NT2/D1 (cell line): ENCODE data around the gene TEX55.

Experiments
- SUZ12 ChIP-seq: IDR thresholded peaks from 2 replicates; pipeline ENCODE4 v1.6.1; 2011; ENCODE audit not compliant: insufficient read length, insufficient read depth; ENCODE audit errors: extremely low read depth
- YY1 ChIP-seq: IDR thresholded peaks from 2 replicates; pipeline ENCODE4 v1.6.1; 2011; ENCODE audit not compliant: insufficient read length, insufficient read depth
- ZNF274 ChIP-seq: IDR thresholded peaks from 2 replicates; pipeline ENCODE4 v1.6.1; 2011; ENCODE audit warnings: mild to moderate bottlenecking, low read depth, low read length

GRCh38 chr3:119191800-119192199 is 45.8 kb downstream of the TEX55 start:
- no peak for TF ChIP-seq ZNF274
- TF ChIP-seq YY1: no peak
- TF ChIP-seq SUZ12: no peak
